Measurements from ENCODE around the gene KRT79.

DNA sequence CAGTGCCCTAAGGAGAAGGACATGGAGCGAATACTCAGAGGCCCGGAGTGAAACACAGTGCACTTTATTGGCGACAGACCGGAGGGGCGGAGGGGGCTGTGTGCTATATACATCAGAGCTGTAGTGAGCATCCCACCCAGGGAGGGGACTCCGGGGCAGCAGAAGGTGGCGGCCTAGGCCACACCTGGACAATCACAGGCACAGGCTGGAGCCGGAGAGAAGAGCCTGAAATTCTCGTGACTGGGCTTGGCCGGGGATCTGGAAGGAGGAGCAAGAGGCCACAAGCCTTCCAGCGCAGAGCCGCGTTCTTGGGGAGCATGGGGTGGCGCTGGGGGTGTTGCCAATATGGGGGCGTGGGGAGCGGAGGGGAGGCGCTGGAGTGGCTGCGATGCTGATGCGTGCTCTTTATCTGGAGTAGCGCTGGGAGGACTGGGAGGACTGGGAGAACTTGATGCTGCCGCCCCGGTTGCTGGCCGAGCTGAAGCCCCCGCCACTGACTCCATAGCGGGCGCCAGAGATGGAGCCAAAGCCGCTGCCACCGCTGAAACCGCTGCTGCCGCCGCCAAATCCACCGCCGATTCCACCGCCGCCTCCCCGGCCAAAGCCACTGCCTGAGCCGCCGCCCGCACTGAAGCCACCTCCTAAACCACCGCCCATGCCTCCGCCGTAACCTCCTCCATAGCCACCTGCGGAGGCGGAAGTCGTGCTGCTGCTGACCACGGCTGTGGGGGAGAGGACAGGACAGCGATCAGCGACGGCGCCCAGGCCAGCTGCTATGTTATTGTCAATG is 44.3 kb downstream of the KRT79 start:
- TF ChIP-seq CTCF (IDR thresholded peaks at IDR 0.05) = no peak
- TF ChIP-seq POLR2A (IDR thresholded peaks at IDR 0.05) = no peak
- no peak for TF ChIP-seq EP300 (IDR thresholded peaks at IDR 0.05)
- no peak for TF ChIP-seq POLR2AphosphoS5 (IDR thresholded peaks at IDR 0.05)
